Skeletal muscle satellite cell (primary cell): ENCODE data around the gene ANKRD13D.

Source experiments
- H3K27me3 ChIP-seq: 2 replicates; pipeline ENCODE4 v1.7.0; 2013; ENCODE audit warnings: low read length; ENCODE audit not compliant: control insufficient read depth, insufficient read depth
- H3K36me3 ChIP-seq: 2 replicates; pipeline ENCODE4 v1.7.0; 2013; ENCODE audit warnings: mild to moderate bottlenecking, control low read depth, low read length; ENCODE audit not compliant: insufficient read depth
- H3K4me1 ChIP-seq: 2 replicates; pipeline ENCODE4 v1.7.0; 2013; ENCODE audit warnings: low read length; ENCODE audit not compliant: control insufficient read depth, insufficient read depth
- H3K4me2 ChIP-seq: 2 replicates; pipeline ENCODE4 v1.7.0; 2013; ENCODE audit warnings: mild to moderate bottlenecking, low read length
- H3K4me3 ChIP-seq: 2 replicates; pipeline ENCODE4 v1.7.0; 2013; ENCODE audit warnings: low read length
- H3K9ac ChIP-seq: 2 replicates; pipeline ENCODE4 v1.7.0; 2013; ENCODE audit warnings: mild to moderate bottlenecking, low read depth, low read length, moderate library complexity
- H3K9me3 ChIP-seq: replicated peaks from 2 replicates; pipeline ENCODE4 v1.7.0; 2013; ENCODE audit warnings: mild to moderate bottlenecking, control low read depth, low read length

ANKRD13D gene

DNA sequence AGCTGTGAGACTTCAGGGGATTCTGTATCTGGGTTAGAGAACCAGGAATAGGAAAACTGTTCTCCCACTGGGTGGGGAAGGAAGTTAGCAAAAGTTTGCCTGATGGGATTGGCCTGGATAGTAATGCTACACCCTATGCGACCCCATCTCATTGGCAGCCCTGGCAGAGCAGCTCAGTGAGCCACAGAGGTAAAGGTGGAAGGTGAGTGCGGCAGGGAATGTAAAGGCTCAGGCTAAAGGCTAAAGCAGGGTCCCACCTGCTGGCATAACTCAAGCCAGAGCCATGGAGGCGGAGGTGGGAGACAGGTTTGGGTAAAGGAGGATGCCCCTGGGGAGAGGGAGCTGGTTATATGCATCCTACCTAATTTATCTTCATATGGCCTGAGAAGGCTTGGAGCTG lies 32.9 kb downstream of the ANKRD13D start:
- Histone ChIP-seq H3K27me3 (no peaks in the 10 kb centered on the region), H3K4me1 (peaks cover 5% of the 10 kb centered on the region), H3K9me3 (no peaks in the 10 kb centered on the region), H3K9ac (no peak overlapping the region), H3K36me3 (no peaks in the 10 kb centered on the region), H3K4me2 (no peak overlapping the region), H3K4me3 (no peak overlapping the region)

GRCh38 chr11:67323526-67323925 lies 34.4 kb downstream of the ANKRD13D start:
- no peak overlapping the region for H3K4me2 ChIP-seq
- no peak overlapping the region for H3K4me3 ChIP-seq
- no peaks in the 10 kb centered on the region for H3K27me3 ChIP-seq
- H3K9ac ChIP-seq: no peak overlapping the region
- H3K4me1 ChIP-seq: peaks cover under 1% of the 10 kb centered on the region
- no peaks in the 10 kb centered on the region for H3K9me3 ChIP-seq
- no peaks in the 10 kb centered on the region for H3K36me3 ChIP-seq

DNA sequence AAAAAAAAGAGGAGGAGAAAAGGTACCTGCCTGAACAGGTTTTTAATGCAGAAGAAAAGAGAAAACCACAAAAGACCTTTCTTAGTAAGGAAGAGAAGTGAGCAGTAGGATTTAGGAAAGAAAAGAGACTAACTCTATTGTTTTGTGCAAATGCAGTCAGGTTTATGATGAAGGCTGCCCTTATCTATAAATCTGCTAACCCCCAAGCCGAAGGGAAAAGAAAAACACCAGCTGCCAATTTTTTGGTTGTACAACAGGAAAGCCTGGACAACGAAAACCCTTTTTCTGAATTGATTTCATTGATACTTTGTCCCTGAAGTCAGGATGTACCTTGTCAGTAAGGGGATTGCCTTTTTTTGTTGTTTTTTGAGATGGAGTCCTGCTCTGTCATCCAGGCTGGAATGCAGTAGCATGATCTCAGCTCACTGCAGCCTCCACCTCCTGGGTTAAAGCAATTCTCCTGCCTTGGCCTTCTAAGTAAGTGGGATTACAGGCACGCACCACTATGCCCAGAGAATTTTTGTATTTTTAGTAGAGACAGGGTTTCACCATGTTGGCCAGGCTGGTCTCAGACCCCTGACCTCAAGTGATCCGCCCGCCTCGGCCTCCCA lies 43.1 kb downstream of the ANKRD13D start:
- Histone ChIP-seq H3K4me1 (no peaks in the 10 kb centered on the region), H3K9me3 (no peaks in the 10 kb centered on the region), H3K4me2 (no peak overlapping the region), H3K27me3 (no peaks in the 10 kb centered on the region), H3K4me3 (no peak overlapping the region), H3K9ac (no peak overlapping the region), H3K36me3 (no peaks in the 10 kb centered on the region)

GRCh38 chr11:67337257-67337656 lies 48.2 kb downstream of the ANKRD13D start:
- Histone ChIP-seq H3K4me3 (no peak overlapping the region), H3K9ac (no peak overlapping the region), H3K9me3 (no peaks in the 10 kb centered on the region), H3K36me3 (no peaks in the 10 kb centered on the region), H3K27me3 (no peaks in the 10 kb centered on the region), H3K4me1 (no peaks in the 10 kb centered on the region), H3K4me2 (no peak overlapping the region)

GRCh38 chr11:67344264-67344663 lies 55.2 kb downstream of the ANKRD13D start:
- no peaks in the 10 kb centered on the region for H3K9me3 ChIP-seq
- H3K4me3 ChIP-seq: no peak overlapping the region
- no peaks in the 10 kb centered on the region for H3K27me3 ChIP-seq

DNA sequence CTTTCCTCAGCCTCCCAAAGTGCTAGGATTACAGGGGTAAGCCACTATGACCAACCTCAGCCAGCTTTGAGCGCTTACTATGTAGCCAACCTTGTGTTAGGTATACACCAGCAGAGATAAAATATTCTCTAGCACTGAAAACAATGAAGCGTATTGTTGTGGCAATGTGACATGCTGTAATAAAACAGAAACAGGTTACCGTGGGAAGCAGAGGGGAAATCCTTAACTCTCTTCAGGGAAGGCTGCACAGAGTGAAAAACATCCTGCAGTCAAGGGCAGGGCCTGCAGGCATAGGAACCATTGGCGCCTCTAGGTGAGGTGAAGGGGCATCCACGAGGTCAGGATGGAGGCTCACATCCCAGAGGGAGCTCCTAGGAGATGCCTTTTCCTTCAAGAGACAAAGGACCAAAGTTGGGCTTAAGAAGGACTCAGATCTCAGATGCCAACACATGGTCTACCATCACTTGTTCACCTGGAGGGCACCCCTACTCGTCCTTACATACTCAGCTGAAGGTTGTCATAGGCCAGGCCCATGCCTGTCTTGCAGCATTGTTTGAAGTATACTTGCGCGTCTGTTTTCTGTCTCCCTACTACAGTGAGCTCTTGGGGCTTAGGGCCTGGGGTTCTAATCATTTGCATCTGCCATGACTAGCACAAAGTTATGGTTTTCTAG lies 56.3 kb downstream of the ANKRD13D start:
- H3K9me3 ChIP-seq: no peaks in the 10 kb centered on the region
- H3K9ac ChIP-seq: no peak overlapping the region
- no peak overlapping the region for H3K4me3 ChIP-seq
- no peaks in the 10 kb centered on the region for H3K36me3 ChIP-seq
- no peaks in the 10 kb centered on the region for H3K27me3 ChIP-seq
- H3K4me1 ChIP-seq: peaks cover 13% of the 10 kb centered on the region
- H3K4me2 ChIP-seq: no peak overlapping the region

More at GRCh38 chr11:67344264-67344663, 55.2 kb downstream of the ANKRD13D start:
- Histone ChIP-seq H3K4me1 (peaks cover 13% of the 10 kb centered on the region), H3K4me2 (no peak overlapping the region), H3K36me3 (no peaks in the 10 kb centered on the region), H3K9ac (no peak overlapping the region)

- H3K36me3 ChIP-seq: no peaks in the 10 kb centered on the region
Observed at GRCh38 chr11:67345920-67346819, 57.1 kb downstream of the ANKRD13D start.

GRCh38 chr11:67347964-67348749 lies 59.1 kb downstream of the ANKRD13D start:
- H3K9me3 ChIP-seq: no peaks in the 10 kb centered on the region
- H3K4me3 ChIP-seq: no peak overlapping the region
- peaks cover 5% of the 10 kb centered on the region for H3K36me3 ChIP-seq
- H3K9ac ChIP-seq: no peak overlapping the region
- peaks cover 27% of the 10 kb centered on the region for H3K4me1 ChIP-seq
- no peaks in the 10 kb centered on the region for H3K27me3 ChIP-seq
- no peak overlapping the region for H3K4me2 ChIP-seq

More at GRCh38 chr11:67345920-67346819, 57.1 kb downstream of the ANKRD13D start:
- H3K27me3 ChIP-seq: no peaks in the 10 kb centered on the region
- no peak overlapping the region for H3K4me2 ChIP-seq
- no peak overlapping the region for H3K9ac ChIP-seq
- peaks cover 13% of the 10 kb centered on the region for H3K4me1 ChIP-seq
- H3K4me3 ChIP-seq: no peak overlapping the region
- no peaks in the 10 kb centered on the region for H3K9me3 ChIP-seq

- Histone ChIP-seq H3K9me3 (no peaks in the 10 kb centered on the region), H3K27me3 (no peaks in the 10 kb centered on the region), H3K9ac (no peak overlapping the region), H3K36me3 (peaks cover 5% of the 10 kb centered on the region), H3K4me1 (peaks cover 32% of the 10 kb centered on the region), H3K4me3 (no peak overlapping the region), H3K4me2 (no peak overlapping the region)
Observed at GRCh38 chr11:67349036-67349435, 59.9 kb downstream of the ANKRD13D start.

- no peak overlapping the region for H3K4me2 ChIP-seq
- no peak overlapping the region for H3K9ac ChIP-seq
- H3K9me3 ChIP-seq: no peaks in the 10 kb centered on the region
Observed at GRCh38 chr11:67349457-67349856, 60.4 kb downstream of the ANKRD13D start.

DNA sequence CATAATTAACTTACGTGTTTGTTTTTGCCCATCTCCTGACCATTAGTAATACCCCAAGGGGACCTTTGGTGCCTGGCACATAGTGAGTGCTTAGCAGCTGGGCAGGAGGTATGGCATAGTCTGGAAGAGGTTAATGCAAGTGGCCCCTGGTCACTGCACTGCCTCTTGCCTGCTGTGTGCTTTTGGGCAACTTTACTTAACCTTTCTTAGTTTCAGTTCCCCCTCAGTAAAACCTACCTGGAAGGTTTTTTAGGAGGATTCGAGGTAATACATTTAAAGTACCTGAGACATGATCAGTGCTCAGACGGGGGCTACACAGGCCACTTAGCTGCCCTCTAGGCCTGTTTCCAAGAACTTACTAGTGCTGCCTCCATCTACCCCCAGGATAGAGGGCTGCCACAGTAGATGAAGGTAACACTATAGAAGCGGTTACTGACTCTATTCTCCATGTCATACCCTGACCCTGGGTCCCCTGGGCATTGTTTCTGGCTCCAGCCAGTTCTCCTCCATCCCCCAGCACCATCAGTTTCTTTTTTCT lies 60.9 kb downstream of the ANKRD13D start:
- H3K27me3 ChIP-seq: no peaks in the 10 kb centered on the region
- no peaks in the 10 kb centered on the region for H3K9me3 ChIP-seq
- H3K9ac ChIP-seq: no peak overlapping the region
- no peak overlapping the region for H3K4me3 ChIP-seq
- peaks cover 40% of the 10 kb centered on the region for H3K4me1 ChIP-seq
- H3K4me2 ChIP-seq: no peak overlapping the region
- H3K36me3 ChIP-seq: peaks cover 5% of the 10 kb centered on the region

More at GRCh38 chr11:67349457-67349856, 60.4 kb downstream of the ANKRD13D start:
- peaks cover 36% of the 10 kb centered on the region for H3K4me1 ChIP-seq
- no peak overlapping the region for H3K4me3 ChIP-seq
- H3K27me3 ChIP-seq: no peaks in the 10 kb centered on the region
- H3K36me3 ChIP-seq: peaks cover 5% of the 10 kb centered on the region
